ENCODE results near the gene GAREM1.
"Not testable (repeated sequence)": the region's sequence is repeated elsewhere in the genome, so short reads cannot be mapped to it uniquely, and the experiment has no call there.

Gene GAREM1

GRCh38 chr18:32470714-32471633, at the start of gene GAREM1:
GAREM1 (minus strand) TSS chr18:32470882; CDS start chr18:32470428, 454 bp downstream.
- peak within 1 kb of the TSS; percentile 76 for H3K4me3 ChIP-seq (ENCODE audit: low read depth, low read length)
- peak; percentile 63 for TF ChIP-seq CTCF (conservative IDR thresholded peaks at IDR 0.05; ENCODE audit: low read depth, low read length)
- DNase-seq (ENCODE audit: low read depth) = peak; percentile 99

DNA sequence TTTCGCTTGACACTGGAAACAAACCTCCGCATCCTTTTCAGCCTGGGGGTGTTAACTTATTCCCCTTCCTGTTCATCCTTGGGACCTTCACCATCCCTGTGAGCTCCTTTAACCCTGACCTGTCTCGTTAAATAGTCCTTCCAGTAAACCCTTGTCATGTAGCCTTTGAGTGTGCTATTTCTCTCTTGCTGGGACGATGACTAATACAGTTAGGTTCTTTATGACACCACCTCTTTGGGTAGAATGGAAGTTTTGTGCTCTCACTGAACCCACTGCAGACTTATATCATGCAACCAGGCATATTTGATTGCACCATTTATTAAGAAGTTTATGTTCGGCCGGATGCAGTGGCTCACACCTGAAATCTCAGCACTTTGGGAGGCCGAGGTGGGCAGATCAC, 40.5 kb upstream of the GAREM1 start:
- no peak overlapping the region for H3K4me3 ChIP-seq (ENCODE audit: low read depth, low read length)
- no peak for DNase-seq (ENCODE audit: low read depth)
- TF ChIP-seq CTCF (conservative IDR thresholded peaks at IDR 0.05; ENCODE audit: low read depth, low read length) = no peak

- no peak for DNase-seq (ENCODE audit: low read depth)
- TF ChIP-seq CTCF (conservative IDR thresholded peaks at IDR 0.05; ENCODE audit: low read depth, low read length) = no peak
- H3K4me3 ChIP-seq (ENCODE audit: low read depth, low read length) = no peak overlapping the region
These were observed 38.4 kb upstream of the GAREM1 start for GRCh38 chr18:32509111-32509510.

DNA sequence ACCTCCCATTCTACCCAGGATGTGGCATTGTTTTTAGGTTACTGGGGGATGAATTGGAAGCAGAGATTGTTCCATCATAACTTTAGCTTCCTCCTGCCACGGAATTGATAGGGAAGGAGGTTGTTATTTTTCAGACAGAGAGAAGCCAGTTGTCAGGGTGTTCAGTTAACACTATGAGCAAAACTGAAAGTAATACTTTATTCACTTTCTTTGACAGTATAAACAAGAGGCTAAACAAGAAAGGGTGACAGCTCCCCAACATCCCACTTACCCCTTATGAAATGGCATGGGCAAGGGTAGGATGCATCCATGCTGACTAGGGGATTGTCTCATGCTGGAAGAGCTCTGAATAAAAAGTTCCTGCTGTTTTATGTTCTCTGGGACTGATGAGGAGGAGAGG, 36.4 kb upstream of the GAREM1 start:
- TF ChIP-seq CTCF (conservative IDR thresholded peaks at IDR 0.05; ENCODE audit: low read depth, low read length) = no peak
- DNase-seq (ENCODE audit: low read depth) = no peak
- H3K4me3 ChIP-seq (ENCODE audit: low read depth, low read length) = no peak overlapping the region

- TF ChIP-seq CTCF (conservative IDR thresholded peaks at IDR 0.05; ENCODE audit: low read depth, low read length) = no peak
- no peak for DNase-seq (ENCODE audit: low read depth)
- H3K4me3 ChIP-seq (ENCODE audit: low read depth, low read length) = no peak overlapping the region
These were observed 31.3 kb upstream of the GAREM1 start for GRCh38 chr18:32502014-32502413.

GRCh38 chr18:32501242-32501641, 30.6 kb upstream of the GAREM1 start:
- not testable (repeated sequence) for H3K4me3 ChIP-seq (ENCODE audit: low read depth, low read length); DNase-seq (ENCODE audit: low read depth)

- H3K4me3 ChIP-seq (ENCODE audit: low read depth, low read length) = no peak overlapping the region
- no peak for DNase-seq (ENCODE audit: low read depth)
- TF ChIP-seq CTCF (conservative IDR thresholded peaks at IDR 0.05; ENCODE audit: low read depth, low read length) = no peak
These were observed 12.3 kb upstream of the GAREM1 start for GRCh38 chr18:32483002-32483401.

Data from choroid plexus epithelial cell (primary cell).